ENCODE results near the gene CCDC178.
"Not testable (repeated sequence)": the region's sequence is repeated elsewhere in the genome, so short reads cannot be mapped to it uniquely, and the experiment has no call there.

The CCDC178 gene

DNA sequence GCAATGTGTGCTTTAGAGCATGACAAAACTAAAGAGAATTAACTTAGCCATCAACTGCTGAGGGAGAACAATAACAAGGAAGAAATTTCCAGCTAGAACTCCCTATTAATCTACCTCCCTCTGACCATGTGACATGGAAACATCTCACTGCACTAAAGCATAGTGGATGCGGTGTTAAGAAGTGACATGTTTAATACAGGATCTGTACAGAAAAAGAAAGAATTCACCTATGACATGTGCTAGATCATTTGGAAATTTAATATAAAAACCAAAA lies 465.4 kb downstream of the CCDC178 start:
- no peak overlapping the region for H3K9ac ChIP-seq (ENCODE audit: low read length)
- no peaks in the 10 kb centered on the region for H3K9me3 ChIP-seq (ENCODE audit: control insufficient read depth, low read depth, low read length)
- no peak overlapping the region for H3K27ac ChIP-seq (ENCODE audit: low read length)
- H3K4me3 ChIP-seq (ENCODE audit: low read length), result no peak overlapping the region
- no peaks in the 10 kb centered on the region for H3K4me1 ChIP-seq (ENCODE audit: control insufficient read depth, low read depth, low read length)
- no peaks in the 10 kb centered on the region for H3K27me3 ChIP-seq (ENCODE audit: control insufficient read depth, insufficient read depth, low read length)
- H3K36me3 ChIP-seq (ENCODE audit: control insufficient read depth, low read depth, low read length), result no peaks in the 10 kb centered on the region

DNA sequence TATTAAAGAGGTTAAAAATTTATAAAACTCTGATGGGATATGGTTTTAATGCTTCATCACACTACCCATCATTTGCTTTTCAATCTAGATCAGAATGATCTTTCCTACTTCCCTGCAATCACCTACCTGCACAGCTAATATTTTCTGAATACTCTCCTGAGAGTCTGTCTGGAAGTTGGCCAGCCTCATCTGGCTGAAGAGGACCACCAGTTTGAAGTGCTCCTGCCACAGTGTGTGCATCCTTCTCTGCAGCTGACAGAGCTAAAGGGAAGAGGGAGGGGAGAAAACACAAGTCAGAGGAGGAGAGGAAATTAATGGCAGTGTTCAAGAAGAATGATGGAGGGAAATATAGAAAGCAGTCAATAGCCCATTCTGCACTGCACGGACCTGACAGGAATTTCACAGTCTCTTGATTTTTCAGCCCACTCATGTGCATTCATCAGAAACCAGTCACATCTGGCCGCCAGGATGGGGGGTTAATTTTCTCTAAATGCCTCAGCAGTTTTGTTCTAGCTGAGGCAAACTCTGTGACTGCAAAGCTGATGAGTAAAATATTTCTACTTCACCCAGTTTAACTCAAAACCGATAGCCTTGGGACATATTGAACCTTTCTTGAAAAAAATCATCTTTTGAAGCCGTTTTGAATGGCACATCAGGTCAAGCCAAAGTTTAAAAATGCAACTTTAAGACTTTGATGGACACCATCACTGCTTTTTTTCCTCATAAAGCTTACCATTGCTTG lies 465.9 kb downstream of the CCDC178 start:
- Histone ChIP-seq H3K4me3 (ENCODE audit: low read length) (no peak overlapping the region), H3K36me3 (ENCODE audit: control insufficient read depth, low read depth, low read length) (no peaks in the 10 kb centered on the region), H3K9ac (ENCODE audit: low read length) (no peak overlapping the region), H3K27me3 (ENCODE audit: control insufficient read depth, insufficient read depth, low read length) (no peaks in the 10 kb centered on the region), H3K27ac (ENCODE audit: low read length) (no peak overlapping the region), H3K9me3 (ENCODE audit: control insufficient read depth, low read depth, low read length) (no peaks in the 10 kb centered on the region), H3K4me1 (ENCODE audit: control insufficient read depth, low read depth, low read length) (no peaks in the 10 kb centered on the region)

GRCh38 chr18:32968248-32968647 lies 472.3 kb downstream of the CCDC178 start:
- Histone ChIP-seq H3K9me3 (ENCODE audit: control insufficient read depth, low read depth, low read length) (no peaks in the 10 kb centered on the region), H3K4me3 (ENCODE audit: low read length) (no peak overlapping the region), H3K27ac (ENCODE audit: low read length) (no peak overlapping the region), H3K27me3 (ENCODE audit: control insufficient read depth, insufficient read depth, low read length) (no peaks in the 10 kb centered on the region), H3K9ac (ENCODE audit: low read length) (no peak overlapping the region), H3K4me1 (ENCODE audit: control insufficient read depth, low read depth, low read length) (no peaks in the 10 kb centered on the region), H3K36me3 (ENCODE audit: control insufficient read depth, low read depth, low read length) (no peaks in the 10 kb centered on the region)

- no peaks in the 10 kb centered on the region for H3K36me3 ChIP-seq (ENCODE audit: control insufficient read depth, low read depth, low read length)
- no peaks in the 10 kb centered on the region for H3K27me3 ChIP-seq (ENCODE audit: control insufficient read depth, insufficient read depth, low read length)
- H3K4me3 ChIP-seq (ENCODE audit: low read length), result no peak overlapping the region
- H3K9ac ChIP-seq (ENCODE audit: low read length), result no peak overlapping the region
- H3K9me3 ChIP-seq (ENCODE audit: control insufficient read depth, low read depth, low read length), result no peaks in the 10 kb centered on the region
- H3K27ac ChIP-seq (ENCODE audit: low read length), result no peak overlapping the region
- H3K4me1 ChIP-seq (ENCODE audit: control insufficient read depth, low read depth, low read length), result no peaks in the 10 kb centered on the region
Observed at GRCh38 chr18:32966141-32966540, 474.4 kb downstream of the CCDC178 start.

GRCh38 chr18:32961538-32961937 lies 479.0 kb downstream of the CCDC178 start:
- no peak overlapping the region for H3K9ac ChIP-seq (ENCODE audit: low read length)
- H3K27ac ChIP-seq (ENCODE audit: low read length), result no peak overlapping the region
- H3K4me1 ChIP-seq (ENCODE audit: control insufficient read depth, low read depth, low read length), result no peaks in the 10 kb centered on the region
- no peaks in the 10 kb centered on the region for H3K36me3 ChIP-seq (ENCODE audit: control insufficient read depth, low read depth, low read length)
- no peak overlapping the region for H3K4me3 ChIP-seq (ENCODE audit: low read length)
- H3K27me3 ChIP-seq (ENCODE audit: control insufficient read depth, insufficient read depth, low read length), result no peaks in the 10 kb centered on the region
- no peaks in the 10 kb centered on the region for H3K9me3 ChIP-seq (ENCODE audit: control insufficient read depth, low read depth, low read length)

GRCh38 chr18:32958746-32959145 lies 481.8 kb downstream of the CCDC178 start:
- Histone ChIP-seq H3K36me3 (ENCODE audit: control insufficient read depth, low read depth, low read length) (no peaks in the 10 kb centered on the region), H3K4me1 (ENCODE audit: control insufficient read depth, low read depth, low read length) (no peaks in the 10 kb centered on the region), H3K9ac (ENCODE audit: low read length) (no peak overlapping the region)

GRCh38 chr18:32956591-32957315 lies 483.8 kb downstream of the CCDC178 start:
- H3K27ac ChIP-seq (ENCODE audit: low read length), result no peak overlapping the region
- H3K27me3 ChIP-seq (ENCODE audit: control insufficient read depth, insufficient read depth, low read length), result no peaks in the 10 kb centered on the region
- no peak overlapping the region for H3K9ac ChIP-seq (ENCODE audit: low read length)
- H3K36me3 ChIP-seq (ENCODE audit: control insufficient read depth, low read depth, low read length), result no peaks in the 10 kb centered on the region
- H3K9me3 ChIP-seq (ENCODE audit: control insufficient read depth, low read depth, low read length), result peaks cover 5% of the 10 kb centered on the region
- no peak overlapping the region for H3K4me3 ChIP-seq (ENCODE audit: low read length)
- H3K4me1 ChIP-seq (ENCODE audit: control insufficient read depth, low read depth, low read length), result no peaks in the 10 kb centered on the region

More at GRCh38 chr18:32958746-32959145, 481.8 kb downstream of the CCDC178 start:
- H3K9me3 ChIP-seq (ENCODE audit: control insufficient read depth, low read depth, low read length), result no peaks in the 10 kb centered on the region
- no peaks in the 10 kb centered on the region for H3K27me3 ChIP-seq (ENCODE audit: control insufficient read depth, insufficient read depth, low read length)
- no peak overlapping the region for H3K4me3 ChIP-seq (ENCODE audit: low read length)
- H3K27ac ChIP-seq (ENCODE audit: low read length), result no peak overlapping the region

DNA sequence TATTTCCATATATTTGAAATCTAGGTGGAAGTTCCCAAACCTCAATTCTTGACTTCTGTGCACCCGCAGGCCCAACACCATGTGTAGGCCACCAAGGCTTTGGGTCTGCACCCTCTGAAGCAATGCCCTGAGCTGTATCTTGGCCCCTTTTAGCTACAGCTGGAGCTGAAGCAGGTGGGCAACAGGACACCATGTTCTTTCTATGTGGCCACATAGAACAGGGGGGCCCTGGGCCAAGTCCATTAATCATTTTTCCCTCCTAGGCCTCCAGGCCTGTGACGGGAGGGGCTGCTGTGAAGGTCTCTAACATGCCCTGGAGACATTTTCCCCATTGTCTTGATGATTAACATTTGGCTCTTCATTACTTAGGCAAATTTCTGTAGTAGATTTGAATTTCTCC lies 488.2 kb downstream of the CCDC178 start:
- not testable (repeated sequence) for H3K9ac ChIP-seq (ENCODE audit: low read length); H3K36me3 ChIP-seq (ENCODE audit: control insufficient read depth, low read depth, low read length); H3K27me3 ChIP-seq (ENCODE audit: control insufficient read depth, insufficient read depth, low read length); H3K27ac ChIP-seq (ENCODE audit: low read length); H3K9me3 ChIP-seq (ENCODE audit: control insufficient read depth, low read depth, low read length); H3K4me3 ChIP-seq (ENCODE audit: low read length); H3K4me1 ChIP-seq (ENCODE audit: control insufficient read depth, low read depth, low read length)

GRCh38 chr18:32937597-32937996 lies 502.9 kb downstream of the CCDC178 start:
- Histone ChIP-seq H3K4me3 (ENCODE audit: low read length) (no peak overlapping the region), H3K36me3 (ENCODE audit: control insufficient read depth, low read depth, low read length) (no peaks in the 10 kb centered on the region), H3K4me1 (ENCODE audit: control insufficient read depth, low read depth, low read length) (peaks cover 26% of the 10 kb centered on the region), H3K9me3 (ENCODE audit: control insufficient read depth, low read depth, low read length) (no peaks in the 10 kb centered on the region), H3K9ac (ENCODE audit: low read length) (no peak overlapping the region), H3K27me3 (ENCODE audit: control insufficient read depth, insufficient read depth, low read length) (no peaks in the 10 kb centered on the region), H3K27ac (ENCODE audit: low read length) (no peak overlapping the region)

DNA sequence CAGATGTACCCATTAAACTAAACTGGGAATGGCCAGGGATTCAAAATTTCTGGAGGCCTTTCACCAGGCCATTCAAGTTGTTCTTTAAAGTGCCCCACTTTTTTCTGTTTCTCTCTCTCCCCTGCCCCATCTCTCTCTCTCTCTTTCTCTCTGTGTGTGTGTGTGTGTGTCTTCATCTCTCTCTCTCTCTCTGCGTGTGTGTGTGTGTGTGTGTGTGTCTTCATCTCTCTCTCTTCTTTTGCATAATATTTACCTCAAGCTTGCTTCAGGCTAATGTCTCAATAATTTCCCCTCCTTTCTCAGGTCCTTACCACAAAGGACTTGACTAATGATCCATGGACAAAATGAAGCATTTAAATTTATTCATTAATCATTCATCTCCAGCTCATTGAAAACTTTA lies 503.5 kb downstream of the CCDC178 start:
- H3K36me3 ChIP-seq (ENCODE audit: control insufficient read depth, low read depth, low read length), result no peaks in the 10 kb centered on the region
- H3K9ac ChIP-seq (ENCODE audit: low read length), result no peak overlapping the region
- H3K27ac ChIP-seq (ENCODE audit: low read length), result no peak overlapping the region

DNA sequence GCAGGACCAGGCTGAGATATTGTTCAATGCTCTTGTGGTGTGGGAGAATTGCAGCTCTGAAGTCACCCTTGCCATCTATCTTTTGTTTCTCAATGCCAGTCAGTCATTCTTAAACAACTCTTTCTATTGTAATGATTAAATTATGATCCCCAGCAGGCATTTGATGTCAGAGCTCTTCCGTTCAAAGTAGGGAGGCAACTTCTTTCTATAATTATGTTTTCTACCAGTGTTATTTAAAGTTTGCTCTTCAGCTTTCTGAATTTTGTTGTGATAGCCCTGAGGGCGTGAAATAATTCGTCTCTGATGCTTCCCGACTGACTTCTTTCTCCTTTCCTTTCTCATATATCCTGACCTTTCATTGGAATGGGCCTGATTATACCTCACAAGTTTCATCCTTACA lies 506.3 kb downstream of the CCDC178 start:
- no peaks in the 10 kb centered on the region for H3K36me3 ChIP-seq (ENCODE audit: control insufficient read depth, low read depth, low read length)
- no peak overlapping the region for H3K4me3 ChIP-seq (ENCODE audit: low read length)
- H3K27me3 ChIP-seq (ENCODE audit: control insufficient read depth, insufficient read depth, low read length), result no peaks in the 10 kb centered on the region
- H3K27ac ChIP-seq (ENCODE audit: low read length), result no peak overlapping the region
- no peaks in the 10 kb centered on the region for H3K9me3 ChIP-seq (ENCODE audit: control insufficient read depth, low read depth, low read length)
- H3K9ac ChIP-seq (ENCODE audit: low read length), result no peak overlapping the region
- H3K4me1 ChIP-seq (ENCODE audit: control insufficient read depth, low read depth, low read length), result peaks cover 19% of the 10 kb centered on the region

More for the DNA sequence above, 503.5 kb downstream of the CCDC178 start:
- no peaks in the 10 kb centered on the region for H3K9me3 ChIP-seq (ENCODE audit: control insufficient read depth, low read depth, low read length)
- no peaks in the 10 kb centered on the region for H3K27me3 ChIP-seq (ENCODE audit: control insufficient read depth, insufficient read depth, low read length)
- no peak overlapping the region for H3K4me3 ChIP-seq (ENCODE audit: low read length)
- peaks cover 26% of the 10 kb centered on the region for H3K4me1 ChIP-seq (ENCODE audit: control insufficient read depth, low read depth, low read length)

DNA sequence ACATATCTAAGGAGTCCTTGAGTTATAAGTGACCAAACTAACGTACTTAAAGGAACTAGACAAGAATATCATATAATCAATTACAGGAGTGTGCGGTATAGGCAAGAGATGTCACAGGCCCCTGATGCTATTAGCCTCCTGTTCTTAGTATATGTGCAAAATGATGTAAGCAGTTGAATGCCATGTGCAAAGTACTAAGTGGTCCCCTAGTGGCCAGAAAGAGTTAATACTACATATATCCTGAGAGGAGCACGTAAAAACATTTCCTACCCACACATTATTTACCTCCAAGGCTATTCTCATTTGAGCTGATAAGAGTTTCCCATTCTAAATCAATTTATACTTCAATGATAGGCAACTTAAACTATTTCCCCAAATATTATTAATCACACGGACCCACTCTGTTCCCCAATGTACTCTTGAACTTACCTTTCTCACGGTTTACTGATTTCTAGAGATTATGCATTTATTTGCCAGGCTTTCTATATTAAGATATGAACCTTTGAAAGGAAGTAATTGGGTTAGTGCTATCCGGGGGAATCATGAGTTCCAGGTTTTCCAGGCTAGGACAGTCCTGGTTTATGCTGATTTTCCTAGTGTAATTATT lies 509.7 kb downstream of the CCDC178 start:
- H3K9ac ChIP-seq (ENCODE audit: low read length), result no peak overlapping the region
- peaks cover under 1% of the 10 kb centered on the region for H3K4me1 ChIP-seq (ENCODE audit: control insufficient read depth, low read depth, low read length)
- H3K36me3 ChIP-seq (ENCODE audit: control insufficient read depth, low read depth, low read length), result no peaks in the 10 kb centered on the region
- H3K4me3 ChIP-seq (ENCODE audit: low read length), result no peak overlapping the region
- no peak overlapping the region for H3K27ac ChIP-seq (ENCODE audit: low read length)
- H3K27me3 ChIP-seq (ENCODE audit: control insufficient read depth, insufficient read depth, low read length), result no peaks in the 10 kb centered on the region
- no peaks in the 10 kb centered on the region for H3K9me3 ChIP-seq (ENCODE audit: control insufficient read depth, low read depth, low read length)
